Thymus (tissue), 11 donors: Measurements from ENCODE around the gene LMF1. TPM values are rescaled to one million over a fixed set of nuclear protein-coding genes. Genes with fewer than 3 reads are reported as not detected.
"Not testable (repeated sequence)": the region's sequence is repeated elsewhere in the genome, so short reads cannot be mapped to it uniquely, and the experiment has no call there.

Experiments
- DNase-seq, 9 donors: peaks; one replicate each; pipeline ENCODE4 v3.0.0-alpha.2; 2013; ENCODE audit warnings: low spot score in 9 of 9, low read depth in 6 of 9, missing footprints in 1 of 9
- H3K27ac ChIP-seq, 2 donors: one replicate each; pipeline ENCODE4 v1.5.1; 2013; ENCODE audit warnings: control low read depth in 1 of 2, low read depth in 1 of 2, low read length in 1 of 2, mild to moderate bottlenecking in 1 of 2, moderate library complexity in 1 of 2
- H3K27me3 ChIP-seq, 2 donors: one replicate each; pipeline ENCODE4 v1.5.1; 2013; ENCODE audit warnings: low read length in 1 of 2; ENCODE audit not compliant: control insufficient read depth in 2 of 2, insufficient read depth in 1 of 2
- H3K36me3 ChIP-seq, 2 donors: one replicate each; pipeline ENCODE4 v1.5.1; 2013; ENCODE audit warnings: low read length in 1 of 2, mild to moderate bottlenecking in 1 of 2, moderate library complexity in 1 of 2; ENCODE audit not compliant: control insufficient read depth in 2 of 2, insufficient read depth in 2 of 2
- H3K4me1 ChIP-seq, 2 donors: one replicate each; pipeline ENCODE4 v1.5.1; 2013; ENCODE audit warnings: low read length in 2 of 2; ENCODE audit not compliant: control insufficient read depth in 2 of 2, insufficient read depth in 2 of 2
- H3K4me3 ChIP-seq, 2 donors: one replicate each; pipeline ENCODE4 v1.5.1; 2013; ENCODE audit warnings: low read length in 2 of 2, control low read depth in 1 of 2, mild to moderate bottlenecking in 1 of 2
- H3K9me3 ChIP-seq, 2 donors: one replicate each; pipeline ENCODE4 v1.5.1; 2013; ENCODE audit warnings: low read length in 1 of 2, mild to moderate bottlenecking in 1 of 2; ENCODE audit not compliant: control insufficient read depth in 2 of 2, insufficient read depth in 1 of 2
- WGBS: extraction: QIAGEN DNeasy Blood & Tissue Kit; methylation state at CpG from one replicate; pipeline ENCODE4 v1.1.7; 2013; 5-methylcytosine and 5-hydroxymethylcytosine counted together
- polyA plus RNA-seq: library from polyadenylated mRNA; stranded (reverse); fragments of 200-250 nt; gene quantifications from one replicate; pipeline ENCODE4 v1.2.3, GENCODE V29; 2013
- total RNA-seq: library from RNA; stranded (reverse); fragments of 120-200 nt; gene quantifications from one replicate; pipeline ENCODE4 v1.2.4, GENCODE V29; 2013
- donor health status: healthy.

LMF1 gene
- total and polyA plus RNA-seq, 2 donors = 8.9 to 22.8 TPM

- H3K9me3 ChIP-seq = peaks cover 0 to 9% of the 10 kb centered on the region in 2 donors
- no peaks in the 10 kb centered on the region for H3K36me3 ChIP-seq
- no peaks in the 10 kb centered on the region for H3K4me1 ChIP-seq
- no peak overlapping the region for H3K4me3 ChIP-seq
- DNase-seq = no peak
- no peak overlapping the region for H3K27ac ChIP-seq
- no peaks in the 10 kb centered on the region for H3K27me3 ChIP-seq
- WGBS = 84% methylated on average over 11 of the region's 11 CpGs
Measured at GRCh38 chr16:885391-885790, 85.4 kb downstream of the LMF1 start.

DNA sequence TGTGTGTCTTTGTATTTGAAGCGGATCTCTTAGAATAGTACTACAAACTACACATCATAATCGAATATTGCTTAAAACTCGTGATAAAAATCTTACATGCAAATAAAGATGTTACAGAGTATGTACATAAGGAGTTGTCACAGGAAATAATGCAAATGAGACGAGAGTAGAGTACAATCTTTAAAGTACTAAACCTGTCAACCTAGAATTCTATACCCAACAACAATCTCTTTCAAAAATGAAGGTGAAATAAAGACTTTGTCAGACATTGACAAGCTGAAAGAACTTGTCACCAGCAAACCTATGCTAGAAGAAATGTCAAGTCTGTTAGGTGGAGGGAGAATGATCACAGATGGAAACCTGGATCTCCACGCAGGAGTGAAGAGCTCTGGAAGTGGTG lies 86.6 kb downstream of the LMF1 start:
- Histone ChIP-seq H3K27ac (no peak overlapping the region), H3K4me1 (no peaks in the 10 kb centered on the region), H3K4me3 (no peak overlapping the region), H3K27me3 (no peaks in the 10 kb centered on the region), H3K36me3 (no peaks in the 10 kb centered on the region), H3K9me3 (peaks cover 0 to 9% of the 10 kb centered on the region in 2 donors)
- no peak for DNase-seq
- 98% methylated on average over 5 of the region's 5 CpGs for WGBS

GRCh38 chr16:883781-884180 lies 87.0 kb downstream of the LMF1 start:
- Histone ChIP-seq H3K27ac (no peak overlapping the region), H3K4me1 (no peaks in the 10 kb centered on the region), H3K4me3 (no peak overlapping the region), H3K27me3 (no peaks in the 10 kb centered on the region), H3K36me3 (no peaks in the 10 kb centered on the region), H3K9me3 (peaks cover 0 to 9% of the 10 kb centered on the region in 2 donors)
- over 99% methylated on average over 2 of the region's 2 CpGs for WGBS
- no peak for DNase-seq

- no peak overlapping the region for H3K27ac ChIP-seq
Measured at GRCh38 chr16:883340-883739, 87.4 kb downstream of the LMF1 start.

DNA sequence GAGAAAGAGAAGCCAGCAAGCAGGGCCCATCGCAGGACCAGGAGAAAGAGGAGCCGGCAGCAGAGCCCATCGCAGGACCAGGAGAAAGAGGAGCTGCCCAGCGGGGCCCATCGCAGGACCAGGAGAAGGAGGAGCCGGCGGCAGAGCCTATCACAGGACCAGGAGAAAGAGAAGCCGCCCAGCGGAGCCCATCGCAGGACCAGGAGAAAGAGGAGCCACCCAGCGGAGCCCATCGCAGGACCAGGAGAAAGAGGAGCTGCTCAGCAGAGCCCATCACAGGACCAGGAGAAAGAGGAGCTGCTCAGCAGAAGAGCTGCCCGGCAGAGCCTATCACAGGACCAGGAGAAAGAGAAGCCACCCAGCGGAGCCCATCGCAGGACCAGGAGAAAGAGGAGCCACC lies 88.1 kb downstream of the LMF1 start:
- not testable (repeated sequence) for H3K9me3 ChIP-seq, H3K4me1 ChIP-seq, H3K27me3 ChIP-seq, H3K36me3 ChIP-seq, DNase-seq, H3K27ac ChIP-seq, H3K4me3 ChIP-seq
- WGBS = 95% methylated on average over 15 of the region's 15 CpGs

More at GRCh38 chr16:883340-883739, 87.4 kb downstream of the LMF1 start:
- no peaks in the 10 kb centered on the region for H3K4me1 ChIP-seq
- no peak overlapping the region for H3K4me3 ChIP-seq
- no peaks in the 10 kb centered on the region for H3K36me3 ChIP-seq
- DNase-seq = no peak
- H3K27me3 ChIP-seq = no peaks in the 10 kb centered on the region
- peaks cover 0 to 9% of the 10 kb centered on the region in 2 donors for H3K9me3 ChIP-seq
- 98% methylated on average over 3 of the region's 3 CpGs for WGBS

DNA sequence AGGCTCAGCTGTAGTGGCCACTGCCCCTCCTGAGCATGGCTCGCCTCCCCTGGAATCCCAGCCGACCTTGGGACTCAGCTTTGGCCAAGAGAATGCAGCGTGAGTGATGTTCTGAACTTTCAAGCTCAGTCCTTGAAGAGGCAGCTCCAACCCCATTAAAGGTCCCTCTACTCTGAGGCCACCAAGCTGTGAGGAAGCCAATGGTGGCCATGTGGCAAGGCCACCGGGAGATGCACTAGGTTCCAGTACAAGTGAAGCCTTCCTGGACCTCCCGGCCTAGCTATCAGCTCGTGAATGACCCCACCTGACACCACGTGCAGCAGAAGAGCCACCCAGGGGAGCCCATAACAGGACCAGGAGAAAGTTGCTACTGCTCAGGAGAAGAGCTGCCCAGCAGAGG lies 88.5 kb downstream of the LMF1 start:
- no peaks in the 10 kb centered on the region for H3K36me3 ChIP-seq

DNA sequence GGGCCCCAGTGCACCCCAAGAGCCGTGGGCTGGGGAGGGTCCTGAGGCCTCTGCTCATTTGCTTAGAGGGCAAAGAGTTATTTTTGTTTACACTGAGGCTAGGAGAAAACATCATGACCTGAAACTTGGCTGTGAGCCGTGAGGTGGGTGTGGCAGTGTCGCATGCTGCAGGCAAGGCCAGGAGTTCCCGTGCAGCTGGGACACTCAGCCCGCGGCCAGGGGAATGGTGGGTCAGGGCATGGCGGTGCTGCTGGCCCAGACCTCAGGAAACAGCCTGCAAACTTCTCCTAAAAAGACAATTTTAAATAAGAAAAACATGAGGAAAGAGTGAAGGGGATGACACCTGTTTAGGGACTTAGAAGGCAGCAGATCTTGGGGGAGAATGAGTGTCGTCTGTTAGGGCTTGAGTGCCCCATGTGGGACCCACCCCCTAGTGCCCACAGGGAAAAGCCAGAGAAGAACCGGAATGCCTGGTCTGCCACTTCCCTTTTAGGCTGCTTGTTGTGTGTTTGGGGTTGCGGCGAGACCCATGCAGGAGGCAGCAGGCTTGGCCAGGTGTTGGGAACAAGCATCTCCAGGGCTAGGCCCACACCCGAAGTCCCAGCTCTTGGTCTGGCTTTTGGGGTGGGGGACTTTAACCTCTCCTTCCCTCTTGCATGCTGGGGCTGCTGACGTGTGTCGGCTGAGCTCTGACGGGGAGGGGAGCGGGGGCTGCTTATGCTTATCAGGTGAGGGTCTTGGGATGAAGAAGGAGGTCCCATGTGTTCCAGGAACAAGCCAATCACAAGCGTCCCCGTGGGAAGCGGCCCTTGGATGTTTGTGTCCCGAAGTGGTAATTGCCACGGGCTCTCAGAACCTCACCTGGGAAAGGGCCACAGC lies 89.3 kb downstream of the LMF1 start:
- no peaks in the 10 kb centered on the region for H3K4me1 ChIP-seq
- DNase-seq = no peak
- H3K36me3 ChIP-seq = no peaks in the 10 kb centered on the region
- no peaks in the 10 kb centered on the region for H3K27me3 ChIP-seq
- no peak overlapping the region for H3K4me3 ChIP-seq
- H3K9me3 ChIP-seq = peaks cover 0 to 9% of the 10 kb centered on the region in 2 donors
- WGBS = 91% methylated on average over 21 of the region's 21 CpGs
- H3K27ac ChIP-seq = no peak overlapping the region

More for the DNA sequence above, 88.5 kb downstream of the LMF1 start:
- H3K27ac ChIP-seq = no peak overlapping the region
- no peaks in the 10 kb centered on the region for H3K4me1 ChIP-seq
- H3K27me3 ChIP-seq = no peaks in the 10 kb centered on the region
- no peak for DNase-seq
- WGBS = 95% methylated on average over 7 of the region's 7 CpGs
- H3K9me3 ChIP-seq = peaks cover 0 to 9% of the 10 kb centered on the region in 2 donors
- no peak overlapping the region for H3K4me3 ChIP-seq

DNA sequence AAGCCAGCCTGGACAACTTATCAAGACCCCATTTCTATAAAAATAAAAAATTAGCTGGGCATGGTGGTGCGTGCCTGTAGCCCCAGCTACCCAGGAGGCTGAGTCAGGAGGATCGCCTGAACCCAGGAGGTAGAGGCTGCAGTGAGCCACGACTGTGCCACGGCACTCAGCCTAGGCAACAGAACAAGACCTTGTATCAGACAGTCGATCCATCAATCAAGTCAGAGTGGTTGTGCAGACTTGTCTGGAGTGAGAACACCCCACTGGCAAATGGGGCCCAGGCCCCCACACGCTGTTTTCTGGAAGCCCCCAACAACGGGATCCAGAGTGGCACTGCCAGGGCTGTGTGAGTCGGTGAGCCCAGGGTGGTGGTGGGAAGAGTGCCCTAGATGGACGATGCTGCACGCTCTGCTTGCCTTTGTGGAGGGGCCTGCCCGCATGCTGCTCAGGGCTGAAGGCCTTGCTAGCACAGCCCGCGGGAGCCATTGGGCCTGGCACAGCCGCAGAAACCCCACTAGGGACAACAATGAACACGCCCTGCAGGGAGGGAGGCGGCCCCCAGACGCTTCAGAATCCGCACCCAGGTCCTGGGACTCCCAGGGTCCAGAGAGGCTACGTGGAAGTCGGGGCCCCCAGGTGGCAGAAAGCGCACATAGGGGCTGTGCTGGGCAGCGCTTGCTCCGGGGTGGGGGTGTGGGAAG lies 90.2 kb downstream of the LMF1 start:
- Histone ChIP-seq H3K4me3 (no peak overlapping the region), H3K4me1 (no peaks in the 10 kb centered on the region), H3K9me3 (peaks cover 0 to 9% of the 10 kb centered on the region in 2 donors), H3K27ac (no peak overlapping the region), H3K27me3 (no peaks in the 10 kb centered on the region), H3K36me3 (no peaks in the 10 kb centered on the region)
- 95% methylated on average over 23 of the region's 23 CpGs for WGBS
- DNase-seq = no peak

DNA sequence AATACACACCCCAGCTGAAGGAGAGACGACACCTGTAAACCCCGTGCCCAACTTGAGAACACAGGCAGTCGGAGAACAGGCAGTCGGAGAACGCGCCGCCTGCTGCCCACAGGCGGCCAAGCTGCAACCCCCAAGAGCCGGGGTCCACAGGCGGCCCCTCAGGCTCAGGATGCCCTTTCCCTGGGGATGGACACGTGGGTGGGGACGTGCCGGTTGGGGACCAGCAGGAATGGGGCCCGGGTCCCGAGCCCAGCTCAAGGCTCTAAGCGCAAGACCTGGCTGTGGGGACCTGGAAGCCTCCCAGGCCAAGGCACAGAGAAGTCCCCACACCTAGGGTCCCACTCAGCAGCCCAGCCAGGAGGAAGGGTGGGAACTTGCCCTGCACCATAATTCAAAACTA lies 90.8 kb downstream of the LMF1 start:
- Histone ChIP-seq H3K4me3 (no peak overlapping the region), H3K4me1 (no peaks in the 10 kb centered on the region), H3K9me3 (peaks cover 0 to 9% of the 10 kb centered on the region in 2 donors), H3K27ac (no peak overlapping the region), H3K36me3 (no peaks in the 10 kb centered on the region), H3K27me3 (no peaks in the 10 kb centered on the region)
- DNase-seq = no peak
- WGBS = 93% methylated on average over 16 of the region's 16 CpGs
